GM12878 (cell line): ENCODE measurements around the gene XRCC4.

ENCODE experiments used
- ATF2 ChIP-seq: IDR thresholded peaks from 2 replicates; pipeline ENCODE4 v1.6.1; 2012; ENCODE audit warnings: low read length, inconsistent platforms
- CHD2 ChIP-seq: IDR thresholded peaks from 2 replicates; pipeline ENCODE4 v1.6.1; 2011; ENCODE audit warnings: low read depth, low read length, improper control_type of control experiment, borderline replicate concordance
- EGR1 ChIP-seq, 2 experiments: IDR thresholded peaks; 1 replicate in 1 of 2; 2 replicates in 1 of 2; pipeline ENCODE4 v1.6.1; 2011 to 2012; ENCODE audit warnings: low read depth in 2 of 2, low read length in 2 of 2, borderline replicate concordance in 1 of 2, mild to moderate bottlenecking in 1 of 2, moderate library complexity in 1 of 2
- MYC ChIP-seq: IDR thresholded peaks from 2 replicates; pipeline ENCODE4 v1.6.1; 2011; ENCODE audit warnings: mild to moderate bottlenecking, low read length, moderate library complexity, inconsistent platforms; ENCODE audit not compliant: insufficient read depth, insufficient replicate concordance, insufficient read length, severe bottlenecking
- NRF1 ChIP-seq: conservative IDR thresholded peaks from 2 replicates; pipeline ENCODE4 v1.6.1; 2011; ENCODE audit warnings: mild to moderate bottlenecking, low read depth, low read length, improper control_type of control experiment
- PBX3 ChIP-seq: IDR thresholded peaks from 2 replicates; pipeline ENCODE4 v1.6.1; 2011; ENCODE audit warnings: mild to moderate bottlenecking, low read depth, low read length, moderate library complexity; ENCODE audit not compliant: insufficient replicate concordance
- POLR2AphosphoS5 ChIP-seq: IDR thresholded peaks from 2 replicates; pipeline ENCODE4 v1.6.1; 2011; ENCODE audit warnings: mild to moderate bottlenecking, low read length, inconsistent platforms
- RAD51 ChIP-seq: fragments of 450-650 bp; IDR thresholded peaks from 2 replicates; pipeline ENCODE4 v1.6.1; 2016; ENCODE audit warnings: moderate library complexity, mild to moderate bottlenecking, inconsistent platforms
- SPI1 ChIP-seq: IDR thresholded peaks from 2 replicates; pipeline ENCODE4 v1.6.1; 2011; ENCODE audit warnings: low read depth, mild to moderate bottlenecking, low read length, moderate library complexity, borderline replicate concordance; ENCODE audit not compliant: insufficient read depth
- TF ChIP-seq, protein P1 (sequence below), 3 experiments: IDR thresholded peaks in 2 of 3; conservative IDR thresholded peaks in 1 of 3; 2 replicates each; pipeline ENCODE4 v1.5.1; 2011; ENCODE audit warnings: low read depth in 3 of 3, low read length in 3 of 3, mild to moderate bottlenecking in 3 of 3, control low read depth in 2 of 3, moderate library complexity in 2 of 3, inconsistent platforms in 1 of 3, mixed read lengths in 1 of 3; ENCODE audit not compliant: control insufficient read depth in 2 of 3, insufficient read depth in 1 of 3; ENCODE audit errors: extremely low read depth in 1 of 3
- TF ChIP-seq, protein P2 (sequence below): IDR thresholded peaks from 2 replicates; pipeline ENCODE4 v1.6.1; 2011; ENCODE audit warnings: low read depth, low read length, improper control_type of control experiment, borderline replicate concordance

DNA sequence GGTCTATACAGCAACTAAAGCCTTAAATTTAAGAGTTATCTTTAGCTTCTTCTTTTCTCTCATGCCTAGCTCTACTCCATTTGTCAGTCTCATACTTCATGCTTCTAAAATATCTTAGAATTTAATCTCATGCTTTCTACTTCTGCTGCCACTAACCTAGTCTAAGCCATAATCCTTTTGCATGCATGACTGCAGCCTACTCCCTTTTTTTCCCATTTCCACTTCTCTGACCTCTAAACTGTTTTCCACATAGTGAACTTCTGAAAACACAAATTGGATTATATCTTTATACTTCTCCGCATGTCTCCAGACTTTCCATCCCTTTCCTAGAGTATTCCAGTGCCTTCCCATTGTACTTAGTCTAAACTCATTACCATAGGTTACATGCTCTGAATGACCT lies 193.0 kb downstream of the XRCC4 start:
- TF ChIP-seq, protein P1, sequence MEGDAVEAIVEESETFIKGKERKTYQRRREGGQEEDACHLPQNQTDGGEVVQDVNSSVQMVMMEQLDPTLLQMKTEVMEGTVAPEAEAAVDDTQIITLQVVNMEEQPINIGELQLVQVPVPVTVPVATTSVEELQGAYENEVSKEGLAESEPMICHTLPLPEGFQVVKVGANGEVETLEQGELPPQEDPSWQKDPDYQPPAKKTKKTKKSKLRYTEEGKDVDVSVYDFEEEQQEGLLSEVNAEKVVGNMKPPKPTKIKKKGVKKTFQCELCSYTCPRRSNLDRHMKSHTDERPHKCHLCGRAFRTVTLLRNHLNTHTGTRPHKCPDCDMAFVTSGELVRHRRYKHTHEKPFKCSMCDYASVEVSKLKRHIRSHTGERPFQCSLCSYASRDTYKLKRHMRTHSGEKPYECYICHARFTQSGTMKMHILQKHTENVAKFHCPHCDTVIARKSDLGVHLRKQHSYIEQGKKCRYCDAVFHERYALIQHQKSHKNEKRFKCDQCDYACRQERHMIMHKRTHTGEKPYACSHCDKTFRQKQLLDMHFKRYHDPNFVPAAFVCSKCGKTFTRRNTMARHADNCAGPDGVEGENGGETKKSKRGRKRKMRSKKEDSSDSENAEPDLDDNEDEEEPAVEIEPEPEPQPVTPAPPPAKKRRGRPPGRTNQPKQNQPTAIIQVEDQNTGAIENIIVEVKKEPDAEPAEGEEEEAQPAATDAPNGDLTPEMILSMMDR (IDR thresholded peaks at IDR 0.05 in 2 of 3, conservative IDR thresholded peaks at IDR 0.05 in 1 of 3; ENCODE audit: control insufficient read depth in 2 of 3, extremely low read depth in 1 of 3, insufficient read depth in 1 of 3, low read depth in 3 of 3, low read length in 3 of 3), result no peak
- TF ChIP-seq PBX3 (no peak), EGR1 (IDR thresholded peaks at IDR 0.05; ENCODE audit: borderline replicate concordance in 1 of 2, low read depth in 2 of 2, low read length in 2 of 2) (no peak), NRF1 (no peak), POLR2AphosphoS5 (no peak), MYC (no peak), RAD51 (no peak), SPI1 (no peak), ATF2 (no peak), CHD2 (no peak)
- TF ChIP-seq, protein P2, sequence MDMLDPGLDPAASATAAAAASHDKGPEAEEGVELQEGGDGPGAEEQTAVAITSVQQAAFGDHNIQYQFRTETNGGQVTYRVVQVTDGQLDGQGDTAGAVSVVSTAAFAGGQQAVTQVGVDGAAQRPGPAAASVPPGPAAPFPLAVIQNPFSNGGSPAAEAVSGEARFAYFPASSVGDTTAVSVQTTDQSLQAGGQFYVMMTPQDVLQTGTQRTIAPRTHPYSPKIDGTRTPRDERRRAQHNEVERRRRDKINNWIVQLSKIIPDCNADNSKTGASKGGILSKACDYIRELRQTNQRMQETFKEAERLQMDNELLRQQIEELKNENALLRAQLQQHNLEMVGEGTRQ, result no peak
